GM18909 (cell line): ENCODE results near the gene LSR.
A peak's percentile ranks its signal among the peaks of the same experiment; 100 is the strongest.

Experiments used
- ATAC-seq: cut with Tn5 transposase; IDR thresholded peaks from one replicate; pipeline ENCODE4 v1.9.1; 2021; ENCODE audit warnings: mild to moderate bottlenecking; ENCODE audit not compliant: unreplicated experiment, poor library complexity

LSR gene

DNA sequence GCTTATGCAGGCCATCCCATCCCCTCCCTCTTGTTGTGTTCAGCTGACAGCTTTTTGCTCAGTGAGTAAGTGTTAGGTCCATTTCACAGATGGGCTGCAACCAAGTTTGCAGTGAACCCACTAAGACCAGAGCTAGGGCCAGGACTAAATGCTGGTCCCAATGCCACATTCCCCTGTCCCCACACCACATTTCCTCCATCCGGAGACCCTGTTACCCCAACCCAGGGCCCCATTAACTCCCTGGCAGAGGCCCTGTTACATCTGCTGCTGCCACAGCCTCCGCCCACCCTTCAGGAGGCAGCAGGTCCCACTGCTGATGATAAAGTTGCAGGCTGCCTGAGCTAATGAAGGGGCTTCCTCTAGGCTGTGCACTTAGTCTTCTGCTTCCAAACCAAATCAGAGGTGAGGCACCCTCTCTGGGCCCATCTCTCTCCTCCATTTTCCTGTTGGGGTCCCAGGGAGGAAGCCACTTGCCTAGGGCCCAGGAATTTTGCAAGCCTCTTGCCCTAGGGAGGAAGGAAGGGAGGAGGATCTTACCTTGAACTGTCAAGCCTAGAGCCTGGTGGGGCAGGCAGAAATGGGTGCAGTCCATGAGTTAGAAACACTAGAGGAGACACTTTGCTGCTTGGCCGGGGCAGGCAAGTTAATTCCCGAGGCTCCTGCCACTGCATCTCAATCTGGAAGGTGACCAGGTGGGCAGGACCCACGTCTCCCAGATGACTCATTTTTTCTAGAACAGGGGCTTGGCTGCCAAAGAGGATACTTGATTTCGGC lies 16.5 kb downstream of the LSR start:
- no peak for ATAC-seq

DNA sequence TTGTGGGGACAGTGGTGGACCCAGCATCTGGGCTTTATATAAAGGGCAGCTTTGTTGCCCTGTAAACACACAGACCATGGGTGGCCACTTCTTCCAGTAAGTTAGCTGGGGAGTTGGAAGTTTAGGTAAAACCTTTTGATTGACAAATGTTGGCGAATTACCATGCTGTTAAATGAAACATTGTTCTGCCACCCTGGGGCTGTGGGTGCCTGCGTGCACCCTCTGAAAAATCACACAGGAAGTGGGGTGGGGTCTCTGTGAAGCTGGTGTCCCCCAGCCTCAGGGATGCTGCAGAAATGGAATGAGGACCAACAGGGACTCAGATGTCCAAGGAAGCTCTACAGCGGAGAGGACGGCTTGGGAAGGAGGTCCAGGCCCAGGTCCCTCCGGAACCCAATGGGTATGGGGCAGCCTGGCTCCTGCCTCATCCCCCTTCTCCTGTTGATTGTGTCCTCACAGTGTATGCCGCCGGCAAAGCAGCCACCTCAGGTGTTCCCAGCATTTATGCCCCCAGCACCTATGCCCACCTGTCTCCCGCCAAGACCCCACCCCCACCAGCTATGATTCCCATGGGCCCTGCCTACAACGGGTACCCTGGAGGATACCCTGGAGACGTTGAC lies 17.2 kb downstream of the LSR start:
- no peak for ATAC-seq

DNA sequence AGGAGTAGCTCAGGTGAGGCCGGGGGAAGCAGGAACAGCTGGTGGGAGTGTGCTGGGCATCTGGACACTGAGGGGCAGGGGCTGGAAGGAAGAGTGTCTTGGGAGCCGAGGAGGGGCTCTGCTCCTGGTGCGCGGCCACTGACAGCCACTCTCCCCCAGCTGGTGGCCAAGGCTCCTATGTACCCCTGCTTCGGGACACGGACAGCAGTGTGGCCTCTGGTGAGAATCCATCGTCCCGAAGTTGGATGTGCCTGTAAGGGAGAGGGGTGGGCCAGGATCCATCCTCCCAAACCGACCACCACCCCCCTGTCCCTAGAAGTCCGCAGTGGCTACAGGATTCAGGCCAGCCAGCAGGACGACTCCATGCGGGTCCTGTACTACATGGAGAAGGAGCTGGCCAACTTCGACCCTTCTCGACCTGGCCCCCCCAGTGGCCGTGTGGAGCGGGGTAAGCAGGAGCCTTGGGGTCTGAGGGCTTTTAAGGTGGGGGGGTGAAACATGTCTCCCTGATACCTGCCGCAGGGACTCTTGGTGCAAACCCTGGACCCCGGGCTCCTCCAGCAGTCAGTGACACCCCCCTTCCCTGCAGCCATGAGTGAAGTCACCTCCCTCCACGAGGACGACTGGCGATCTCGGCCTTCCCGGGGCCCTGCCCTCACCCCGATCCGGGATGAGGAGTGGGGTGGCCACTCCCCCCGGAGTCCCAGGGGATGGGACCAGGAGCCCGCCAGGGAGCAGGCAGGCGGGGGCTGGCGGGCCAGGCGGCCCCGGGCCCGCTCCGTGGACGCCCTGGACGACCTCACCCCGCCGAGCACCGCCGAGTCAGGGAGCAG lies 17.9 kb downstream of the LSR start:
- ATAC-seq, result no peak

DNA sequence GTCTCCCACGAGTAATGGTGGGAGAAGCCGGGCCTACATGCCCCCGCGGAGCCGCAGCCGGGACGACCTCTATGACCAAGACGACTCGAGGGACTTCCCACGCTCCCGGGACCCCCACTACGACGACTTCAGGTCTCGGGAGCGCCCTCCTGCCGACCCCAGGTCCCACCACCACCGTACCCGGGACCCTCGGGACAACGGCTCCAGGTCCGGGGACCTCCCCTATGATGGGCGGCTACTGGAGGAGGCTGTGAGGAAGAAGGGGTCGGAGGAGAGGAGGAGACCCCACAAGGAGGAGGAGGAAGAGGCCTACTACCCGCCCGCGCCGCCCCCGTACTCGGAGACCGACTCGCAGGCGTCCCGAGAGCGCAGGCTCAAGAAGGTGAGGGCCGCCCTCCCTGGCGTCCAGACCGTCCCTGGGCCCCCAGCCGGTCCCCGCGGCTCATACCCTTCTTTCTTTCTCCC lies 18.6 kb downstream of the LSR start:
- ATAC-seq, result no peak

DNA sequence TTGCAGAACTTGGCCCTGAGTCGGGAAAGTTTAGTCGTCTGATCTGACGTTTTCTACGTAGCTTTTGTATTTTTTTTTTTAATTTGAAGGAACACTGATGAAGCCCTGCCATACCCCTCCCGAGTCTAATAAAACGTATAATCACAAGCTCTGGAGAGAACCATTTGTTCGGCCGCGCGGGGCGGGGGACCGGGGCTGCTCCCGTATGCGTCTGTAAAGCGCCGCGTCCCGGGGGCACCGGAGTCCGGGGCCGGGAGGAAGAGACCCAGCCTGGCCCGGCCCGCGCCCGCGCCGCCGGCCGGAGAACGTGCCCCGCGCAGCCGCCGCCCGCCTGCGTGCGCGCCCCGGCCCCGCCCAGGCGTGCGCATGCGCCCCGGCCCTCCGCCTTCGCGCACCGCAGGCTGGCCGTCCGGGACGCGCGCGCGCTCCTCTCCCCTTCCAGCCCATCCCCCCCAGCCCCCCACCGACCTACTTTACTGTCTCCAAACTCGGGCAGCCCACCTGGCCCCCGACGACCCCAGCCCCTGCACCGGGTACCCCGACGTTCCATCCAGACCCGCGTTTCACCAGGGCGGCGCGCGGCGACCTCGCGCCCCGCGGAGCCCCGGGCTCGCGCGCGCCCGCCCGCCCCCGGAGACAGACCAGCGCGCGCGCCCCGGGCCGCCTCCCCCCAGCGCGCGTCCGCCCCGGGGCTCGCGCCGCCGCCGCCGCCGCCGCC lies 19.2 kb downstream of the LSR start:
- peak; percentile 46 for ATAC-seq

DNA sequence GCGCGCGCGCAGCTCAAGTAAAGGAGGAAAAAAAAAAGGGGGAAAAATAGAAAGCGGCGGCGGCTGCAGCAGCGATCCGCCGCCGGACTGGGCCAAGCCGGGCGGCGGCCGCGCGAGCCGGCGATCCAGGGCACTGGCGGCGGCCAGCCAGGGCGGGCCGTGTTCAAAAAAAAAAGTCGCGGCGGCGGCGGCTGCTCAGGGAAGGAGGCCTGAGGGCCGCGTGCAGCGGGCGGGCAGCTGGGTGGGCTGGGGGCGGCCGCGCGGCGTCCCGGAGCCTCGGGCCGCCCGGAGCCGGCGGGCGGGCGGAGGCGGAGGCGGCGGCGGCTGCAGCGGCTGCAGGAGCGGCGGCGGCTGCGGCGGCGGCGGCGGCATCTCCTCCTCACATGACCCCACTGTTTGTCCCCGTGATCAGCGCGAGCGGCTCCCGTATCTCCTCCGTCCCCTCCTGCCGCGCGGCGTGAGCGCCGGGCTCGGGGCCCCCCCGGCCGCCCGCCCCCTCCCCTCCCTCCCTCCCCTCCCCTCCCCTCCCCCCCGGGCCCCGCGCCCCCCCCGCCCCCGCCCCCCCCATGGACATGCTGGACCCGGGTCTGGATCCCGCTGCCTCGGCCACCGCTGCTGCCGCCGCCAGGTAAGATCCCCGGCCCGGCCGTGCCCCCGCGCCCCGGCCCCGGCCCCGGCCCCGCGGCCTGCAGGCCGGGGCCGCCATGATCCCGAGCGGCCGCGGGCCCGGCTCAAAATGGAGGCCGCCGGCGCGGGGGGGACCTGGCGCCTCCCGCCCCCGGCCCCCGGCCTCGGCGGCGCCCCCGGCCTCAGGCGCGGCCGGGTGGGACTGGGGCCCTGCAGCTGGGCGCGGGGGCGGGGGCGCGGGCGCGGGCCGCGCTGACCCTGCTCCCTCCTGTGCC lies 20.0 kb downstream of the LSR start, which contains the start of gene USF2:
USF2 (plus strand) TSS at position 427 of the 902 bp plus-strand sequence; CDS start at position 567, 140 bp downstream.
- ATAC-seq, result peak; percentile 22

DNA sequence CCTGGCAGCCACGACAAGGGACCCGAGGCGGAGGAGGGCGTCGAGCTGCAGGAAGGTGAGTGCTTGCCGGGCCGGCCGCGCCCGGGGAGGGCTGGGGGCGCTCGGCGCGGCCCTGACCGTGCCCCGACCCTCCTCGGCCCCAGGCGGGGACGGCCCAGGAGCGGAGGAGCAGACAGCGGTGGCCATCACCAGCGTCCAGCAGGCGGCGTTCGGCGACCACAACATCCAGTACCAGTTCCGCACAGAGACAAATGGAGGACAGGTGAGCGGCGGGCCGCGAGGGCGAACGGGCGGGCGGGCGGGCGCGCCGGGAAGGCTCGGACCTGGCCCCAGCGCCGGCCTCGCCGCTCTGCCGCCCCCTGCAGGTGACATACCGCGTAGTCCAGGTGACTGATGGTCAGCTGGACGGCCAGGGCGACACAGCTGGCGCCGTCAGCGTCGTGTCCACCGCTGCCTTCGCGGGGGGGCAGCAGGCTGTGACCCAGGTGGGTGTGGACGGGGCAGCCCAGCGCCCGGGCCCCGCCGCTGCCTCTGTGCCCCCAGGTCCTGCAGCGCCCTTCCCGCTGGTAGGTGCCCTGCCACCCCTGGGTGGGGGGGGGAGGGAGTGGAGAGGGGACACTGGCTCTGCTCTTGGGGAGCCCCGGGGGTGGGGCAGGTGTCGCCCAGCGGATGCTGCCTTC lies 20.8 kb downstream of the LSR start:
- ATAC-seq, result peak; percentile 58

DNA sequence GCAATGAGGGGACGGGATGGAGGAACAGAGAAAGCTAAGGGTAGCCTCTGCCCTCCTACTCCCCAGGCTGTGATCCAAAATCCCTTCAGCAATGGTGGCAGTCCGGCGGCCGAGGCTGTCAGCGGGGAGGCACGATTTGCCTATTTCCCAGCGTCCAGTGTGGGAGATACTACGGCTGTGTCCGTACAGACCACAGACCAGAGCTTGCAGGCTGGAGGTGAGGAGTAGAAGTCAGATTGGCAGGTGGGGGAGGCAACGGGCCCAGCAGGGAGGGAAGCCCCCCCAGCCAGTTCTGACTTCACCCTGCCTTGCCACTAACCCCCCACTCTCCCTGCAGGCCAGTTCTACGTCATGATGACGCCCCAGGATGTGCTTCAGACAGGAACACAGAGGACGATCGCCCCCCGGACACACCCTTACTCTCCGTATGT lies 21.6 kb downstream of the LSR start:
- no peak for ATAC-seq

DNA sequence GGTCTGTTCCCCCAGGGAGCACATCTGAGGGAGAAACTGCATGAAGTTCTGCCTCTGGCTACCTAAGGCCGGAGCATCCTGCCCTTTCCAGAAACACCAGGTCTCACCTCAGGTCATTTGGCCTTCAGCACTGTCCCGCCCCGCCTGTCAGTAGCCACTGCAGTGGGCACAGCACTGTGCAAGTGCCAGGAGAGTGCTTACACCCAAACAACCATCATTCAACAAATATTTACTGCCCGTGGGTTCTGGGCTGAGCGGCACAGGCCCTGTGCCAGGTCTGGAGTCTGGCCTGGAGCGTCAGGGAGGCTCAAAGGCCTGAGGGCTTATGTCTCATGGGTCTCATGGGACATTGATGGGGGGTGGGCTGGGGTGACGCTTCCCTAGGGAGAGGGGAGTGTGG lies 22.7 kb downstream of the LSR start:
- no peak for ATAC-seq

DNA sequence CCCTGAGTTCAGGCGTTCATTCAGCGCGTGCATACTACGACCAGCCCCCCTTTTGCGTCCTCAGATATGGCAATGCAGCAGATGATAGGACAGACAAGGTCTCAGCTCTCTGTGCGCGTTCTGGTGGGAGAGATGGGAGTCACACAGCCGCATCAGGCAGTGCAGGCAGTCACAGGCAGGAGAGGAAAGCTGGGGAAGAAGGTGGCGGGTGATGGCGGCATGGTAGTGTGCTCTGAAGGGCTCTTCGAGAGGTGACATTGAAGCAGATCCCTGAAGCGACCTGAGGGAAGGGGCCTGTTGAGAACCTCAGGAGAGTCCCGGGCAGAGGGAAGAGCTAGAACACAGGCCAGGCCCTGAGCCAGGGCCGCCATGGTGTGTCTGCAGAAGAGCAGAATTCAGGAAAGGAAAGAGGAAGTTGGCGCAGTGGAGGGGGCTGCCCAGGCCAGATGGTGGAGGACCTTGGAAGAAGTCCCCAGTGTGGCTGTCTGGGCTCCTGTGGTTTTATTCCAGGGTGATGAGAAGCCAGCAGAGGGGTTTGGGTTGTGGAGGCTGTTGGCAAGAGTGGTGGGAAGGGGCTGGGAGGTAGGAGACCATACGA lies 23.4 kb downstream of the LSR start:
- no peak for ATAC-seq

DNA sequence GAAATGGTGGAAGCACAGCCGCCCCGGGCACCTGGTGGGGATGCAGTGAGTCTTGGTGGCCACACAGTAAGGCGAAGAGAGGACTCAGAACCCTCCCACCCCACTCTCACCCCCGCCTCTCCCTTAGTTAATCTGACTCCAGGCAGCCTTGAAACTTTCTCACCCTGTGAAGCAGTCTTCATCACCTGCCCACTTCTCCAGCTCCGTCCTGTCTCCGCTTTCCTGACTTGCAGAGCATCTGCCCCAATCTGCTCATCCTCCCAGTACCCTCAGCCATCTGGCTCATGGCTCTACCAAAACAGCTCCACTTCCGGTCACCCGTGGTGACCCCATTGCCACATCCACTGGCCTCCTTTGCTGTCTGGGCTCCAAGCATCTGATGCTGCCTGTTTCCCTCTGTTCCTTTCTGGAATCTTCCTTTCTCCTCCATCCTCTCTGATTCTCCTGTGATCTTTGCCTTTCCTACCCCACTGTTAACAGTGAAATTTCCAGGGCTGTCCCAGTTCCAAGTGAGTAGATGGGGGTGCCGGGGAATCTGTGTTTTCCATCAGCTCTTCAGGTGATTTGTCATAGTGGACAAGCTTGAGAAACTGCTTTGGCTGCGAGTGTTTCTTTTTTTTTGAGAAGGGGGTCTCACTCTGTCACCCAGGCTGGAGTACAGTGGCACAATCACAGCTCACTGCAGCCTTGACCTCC lies 24.3 kb downstream of the LSR start:
- no peak for ATAC-seq

DNA sequence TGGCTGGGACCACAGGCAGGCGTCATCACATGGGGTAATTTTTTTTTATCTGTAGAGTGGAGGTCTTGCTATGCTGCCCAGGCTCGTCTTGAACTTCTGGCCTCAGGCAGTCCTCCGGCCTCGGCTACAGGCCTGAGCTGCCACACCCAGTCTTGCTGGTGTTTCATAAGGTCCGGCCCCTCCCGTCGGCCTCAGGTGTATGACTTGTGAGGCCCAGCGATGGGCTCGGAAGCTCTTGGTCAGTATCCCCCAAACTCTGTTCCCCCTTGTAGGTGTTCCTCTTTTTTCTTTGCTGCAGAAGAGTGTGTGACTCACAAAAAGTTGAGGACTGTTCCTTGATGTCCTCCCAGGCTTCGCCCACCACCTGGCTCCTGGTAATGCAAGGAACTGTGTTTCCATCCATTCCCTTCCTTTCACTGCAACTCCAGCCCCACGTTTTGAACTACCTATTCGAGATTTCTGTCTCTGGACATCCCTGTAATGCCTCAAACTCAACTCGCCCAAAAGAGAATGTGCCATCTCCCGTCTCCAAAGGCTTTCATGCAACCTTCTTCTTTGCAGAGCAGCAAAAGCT lies 25.0 kb downstream of the LSR start:
- ATAC-seq, result no peak

DNA sequence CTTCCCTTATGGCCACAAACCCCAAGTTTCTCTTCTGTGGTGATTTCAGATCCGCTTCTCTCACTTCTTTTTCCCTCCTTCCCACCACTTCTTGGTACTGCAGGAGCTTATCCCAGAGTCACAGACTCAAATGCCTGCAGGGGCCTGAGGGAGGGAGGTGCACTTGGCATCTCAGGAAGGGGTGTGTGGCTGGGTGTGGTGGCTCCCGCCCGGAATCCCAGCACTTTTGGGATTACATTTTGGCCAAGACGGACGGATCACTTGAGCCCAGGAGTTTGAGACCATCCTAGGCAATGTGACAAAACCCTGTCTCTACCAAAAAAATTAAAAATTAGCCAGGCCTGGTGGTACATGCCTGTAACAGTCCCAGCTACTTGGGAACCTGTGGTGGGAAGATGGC lies 25.5 kb downstream of the LSR start:
- ATAC-seq, result no peak

DNA sequence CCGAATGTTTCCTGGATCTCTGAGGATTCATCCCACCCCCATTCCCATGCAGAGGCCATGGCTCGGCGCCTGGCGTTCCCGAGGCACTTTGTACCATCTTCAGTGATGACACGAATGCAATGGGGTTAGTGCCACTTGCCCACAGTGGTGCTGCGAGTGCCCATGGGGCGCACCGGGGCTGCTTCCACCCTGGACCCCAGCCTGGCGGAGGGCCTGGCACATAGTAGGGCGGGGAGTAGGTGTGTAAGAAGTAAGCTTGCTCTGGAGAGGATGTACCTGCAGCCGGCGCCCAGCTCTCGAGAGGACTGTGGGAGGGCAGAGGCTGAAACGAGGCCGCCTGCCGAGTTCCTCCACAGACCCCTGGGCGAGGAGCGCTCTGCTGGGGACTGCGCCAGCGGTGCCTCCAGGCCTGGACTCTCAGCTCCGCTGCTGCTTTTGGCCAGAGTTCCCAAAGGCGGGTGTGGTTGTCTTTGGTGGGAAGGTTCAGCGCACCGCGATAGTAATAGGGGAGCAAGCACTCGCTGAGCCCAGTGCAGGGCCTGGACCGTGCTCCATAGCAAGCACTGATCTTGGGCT lies 28.0 kb downstream of the LSR start:
- no peak for ATAC-seq

DNA sequence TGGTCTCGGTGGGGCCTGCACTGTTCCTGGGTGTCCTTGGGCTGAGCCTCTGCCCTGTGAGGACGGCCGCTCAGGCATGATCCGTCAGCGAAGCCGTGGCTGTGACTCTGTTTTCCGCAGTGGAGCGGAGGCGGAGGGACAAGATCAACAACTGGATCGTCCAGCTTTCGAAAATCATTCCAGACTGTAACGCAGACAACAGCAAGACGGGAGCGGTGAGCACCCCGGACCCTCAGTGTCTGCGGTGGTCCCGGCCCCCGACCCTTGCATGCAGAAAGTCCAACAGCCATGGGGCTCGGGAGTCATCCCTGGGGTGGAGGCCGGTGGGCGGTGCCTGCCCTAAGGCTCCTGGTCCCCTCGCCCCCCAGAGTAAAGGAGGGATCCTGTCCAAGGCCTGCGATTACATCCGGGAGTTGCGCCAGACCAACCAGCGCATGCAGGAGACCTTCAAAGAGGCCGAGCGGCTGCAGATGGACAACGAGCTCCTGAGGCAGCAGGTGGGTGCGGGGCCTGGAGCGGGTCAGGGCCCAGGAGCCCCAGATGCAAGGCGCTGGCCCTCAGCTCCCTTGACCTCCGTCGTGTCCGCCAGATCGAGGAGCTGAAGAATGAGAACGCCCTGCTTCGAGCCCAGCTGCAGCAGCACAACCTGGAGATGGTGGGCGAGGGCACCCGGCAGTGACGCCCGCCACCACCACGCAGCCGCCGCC lies 29.9 kb downstream of the LSR start:
- no peak for ATAC-seq

DNA sequence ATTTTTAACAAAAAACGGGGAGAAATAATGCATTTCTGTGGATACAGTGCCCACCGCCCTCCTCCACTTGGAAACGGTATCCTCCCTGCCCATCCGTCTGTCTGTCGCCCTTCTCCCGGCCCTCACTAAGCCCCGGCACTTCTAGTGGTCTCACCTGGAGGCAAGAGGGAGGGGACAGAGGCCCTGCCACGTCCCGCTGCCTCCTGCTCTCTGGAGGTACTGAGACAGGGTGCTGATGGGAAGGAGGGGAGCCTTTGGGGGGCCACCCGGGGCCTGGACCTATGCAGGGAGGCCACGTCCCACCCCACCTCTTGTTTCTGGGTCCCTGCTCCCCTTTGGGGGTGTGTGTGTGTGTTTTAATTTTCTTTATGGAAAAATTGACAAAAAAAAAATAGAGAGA lies 30.6 kb downstream of the LSR start:
- no peak for ATAC-seq
